SK-N-SH treated with all-trans-retinoic acid at 6 μM for 48 hours (cell line): ENCODE measurements around the gene SLC49A4.

Experiments used
- ARNTL ChIP-seq: fragments of 450-650 bp; formaldehyde crosslinking; IDR thresholded peaks from 2 replicates; pipeline ENCODE4 v1.5.0; 2020; ENCODE audit warnings: low read depth, mild to moderate bottlenecking, moderate library complexity, borderline replicate concordance
- CSDC2 ChIP-seq: fragments of 250-450 bp; sonication (Bioruptor Pico); IDR thresholded peaks from 2 replicates; pipeline ENCODE4 v1.5.0; 2020; ENCODE audit warnings: mild to moderate bottlenecking, moderate library complexity
- GLIS3 ChIP-seq: fragments of 250-450 bp; sonication (Bioruptor Pico); IDR thresholded peaks from 2 replicates; pipeline ENCODE4 v1.5.0; 2020; ENCODE audit warnings: mild to moderate bottlenecking, moderate library complexity
- SNAI2 ChIP-seq: fragments of 250-450 bp; sonication (Bioruptor Pico); IDR thresholded peaks from 2 replicates; pipeline ENCODE4 v1.5.0; 2020; ENCODE audit warnings: mild to moderate bottlenecking, moderate library complexity
- ZC3H10 ChIP-seq: fragments of 250-450 bp; sonication (Bioruptor Pico); IDR thresholded peaks from 2 replicates; pipeline ENCODE4 v1.5.1; 2021; ENCODE audit warnings: mild to moderate bottlenecking, moderate library complexity
- ZFP3 ChIP-seq: fragments of 250-450 bp; sonication (Bioruptor Pico); IDR thresholded peaks from 2 replicates; pipeline ENCODE4 v1.5.0; 2020; ENCODE audit warnings: mild to moderate bottlenecking, moderate library complexity
- TF ChIP-seq, protein P1 (sequence below): fragments of 250-450 bp; sonication (Bioruptor Pico); IDR thresholded peaks from 2 replicates; pipeline ENCODE4 v1.8.0; 2020; ENCODE audit warnings: mild to moderate bottlenecking, moderate library complexity, borderline replicate concordance

DNA sequence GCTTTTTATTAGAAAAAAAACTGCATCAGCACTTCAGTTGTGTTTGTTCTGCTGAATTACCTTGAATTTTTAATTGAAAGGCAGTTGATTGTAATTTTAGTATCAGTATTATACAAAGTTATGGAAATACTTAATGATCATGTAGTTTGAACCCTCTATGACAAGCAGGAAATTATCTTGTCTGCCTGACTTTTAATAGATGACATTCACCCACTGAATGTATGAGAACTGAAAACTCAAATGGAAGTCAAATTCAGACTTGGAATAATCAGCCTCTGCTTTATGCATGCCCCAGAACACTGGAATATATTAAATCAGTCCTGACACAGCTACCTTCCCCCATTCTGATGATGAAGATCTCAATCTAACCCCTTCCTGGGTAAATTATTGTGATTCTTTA, 73.5 kb downstream of the SLC49A4 start:
- TF ChIP-seq GLIS3 (CRISPR knock-in tag) (no peak), ZC3H10 (CRISPR knock-in tag) (no peak), ZFP3 (CRISPR knock-in tag) (no peak), ARNTL (CRISPR knock-in tag) (no peak), SNAI2 (CRISPR knock-in tag) (no peak), CSDC2 (no peak)
- TF ChIP-seq, protein P1, sequence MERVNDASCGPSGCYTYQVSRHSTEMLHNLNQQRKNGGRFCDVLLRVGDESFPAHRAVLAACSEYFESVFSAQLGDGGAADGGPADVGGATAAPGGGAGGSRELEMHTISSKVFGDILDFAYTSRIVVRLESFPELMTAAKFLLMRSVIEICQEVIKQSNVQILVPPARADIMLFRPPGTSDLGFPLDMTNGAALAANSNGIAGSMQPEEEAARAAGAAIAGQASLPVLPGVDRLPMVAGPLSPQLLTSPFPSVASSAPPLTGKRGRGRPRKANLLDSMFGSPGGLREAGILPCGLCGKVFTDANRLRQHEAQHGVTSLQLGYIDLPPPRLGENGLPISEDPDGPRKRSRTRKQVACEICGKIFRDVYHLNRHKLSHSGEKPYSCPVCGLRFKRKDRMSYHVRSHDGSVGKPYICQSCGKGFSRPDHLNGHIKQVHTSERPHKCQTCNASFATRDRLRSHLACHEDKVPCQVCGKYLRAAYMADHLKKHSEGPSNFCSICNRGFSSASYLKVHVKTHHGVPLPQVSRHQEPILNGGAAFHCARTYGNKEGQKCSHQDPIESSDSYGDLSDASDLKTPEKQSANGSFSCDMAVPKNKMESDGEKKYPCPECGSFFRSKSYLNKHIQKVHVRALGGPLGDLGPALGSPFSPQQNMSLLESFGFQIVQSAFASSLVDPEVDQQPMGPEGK (CRISPR knock-in tag): no peak
